ENCODE measurements around the gene DIS3L. TPM values are rescaled to one million over a fixed set of nuclear protein-coding genes. Genes with fewer than 3 reads are reported as not detected.
"Not testable (repeated sequence)": the region's sequence is repeated elsewhere in the genome, so short reads cannot be mapped to it uniquely, and the experiment has no call there.

DIS3L gene
- total RNA-seq, 3 donors from 2014 or later (not counting 1 experiment from before 2014, with no cell fraction given): 21.9 to 30.6 (median 28.3) TPM

- H3K9me3 Mint-ChIP-seq: no peaks in the 10 kb centered on the region
- ATAC-seq (no peak), DNase-seq (no peak)
- H3K27ac Mint-ChIP-seq: no peak overlapping the region
- peaks cover 56 to 67% of the 10 kb centered on the region in 2 donors for H3K27me3 Mint-ChIP-seq (ENCODE audit: low read depth in 2 of 2)
- TF ChIP-seq CTCF (IDR thresholded peaks at IDR 0.05): no peak
- Histone ChIP-seq H3K9me3 (ENCODE audit: control insufficient read depth, insufficient read depth, low read length) (no peaks in the 10 kb centered on the region), H3K4me1 (ENCODE audit: control insufficient read depth, insufficient read depth, low read length) (peaks cover 26% of the 10 kb centered on the region), H3K36me3 (ENCODE audit: control insufficient read depth, insufficient read depth, low read length) (no peaks in the 10 kb centered on the region), H3K27ac (ENCODE audit: low read length) (no peak overlapping the region), H3K4me3 (ENCODE audit: low read length) (no peak overlapping the region), H3K27me3 (ENCODE audit: control insufficient read depth, insufficient read depth, low read length) (peaks cover 54% of the 10 kb centered on the region)
- peaks cover 5 to 20% of the 10 kb centered on the region in 2 donors for H3K4me1 Mint-ChIP-seq
- intact Hi-C loops (cut with micrococcal nuclease): no loop called here
- WGBS (ENCODE audit: insufficient coverage): 22% methylated on average over 19 of the region's 19 CpGs
- peak overlapping the region; percentile 65 for H3K4me3 Mint-ChIP-seq
- H3K36me3 Mint-ChIP-seq: no peaks in the 10 kb centered on the region
Observed at GRCh38 chr15:66254951-66255676, 38.3 kb upstream of the DIS3L start.

- Histone ChIP-seq H3K4me3 (ENCODE audit: low read length) (no peak overlapping the region), H3K27ac (ENCODE audit: low read length) (no peak overlapping the region), H3K9me3 (ENCODE audit: control insufficient read depth, insufficient read depth, low read length) (no peaks in the 10 kb centered on the region), H3K36me3 (ENCODE audit: control insufficient read depth, insufficient read depth, low read length) (no peaks in the 10 kb centered on the region), H3K27me3 (ENCODE audit: control insufficient read depth, insufficient read depth, low read length) (peaks cover 40% of the 10 kb centered on the region), H3K4me1 (ENCODE audit: control insufficient read depth, insufficient read depth, low read length) (peaks cover 23% of the 10 kb centered on the region)
- intact Hi-C loops (cut with micrococcal nuclease): no loop called here
- H3K36me3 Mint-ChIP-seq: no peaks in the 10 kb centered on the region
- H3K4me1 Mint-ChIP-seq: peaks cover 1 to 20% of the 10 kb centered on the region in 2 donors
- H3K27me3 Mint-ChIP-seq (ENCODE audit: low read depth in 2 of 2): peaks cover 46 to 66% of the 10 kb centered on the region in 2 donors
- ATAC-seq (no peak), DNase-seq (no peak)
- TF ChIP-seq CTCF (IDR thresholded peaks at IDR 0.05): no peak
- 90% methylated on average over 1 of the region's 3 CpGs for WGBS (ENCODE audit: insufficient coverage)
- H3K9me3 Mint-ChIP-seq: no peaks in the 10 kb centered on the region
- no peak overlapping the region for H3K27ac Mint-ChIP-seq
- no peak overlapping the region for H3K4me3 Mint-ChIP-seq
Observed at GRCh38 chr15:66256692-66257091, 36.7 kb upstream of the DIS3L start.

- Mint-ChIP-seq H3K9me3 (no peaks in the 10 kb centered on the region), H3K36me3 (no peaks in the 10 kb centered on the region), H3K4me3 (no peak overlapping the region), H3K27me3 (ENCODE audit: low read depth in 2 of 2) (peaks cover 30 to 45% of the 10 kb centered on the region in 2 donors), H3K4me1 (no peaks in the 10 kb centered on the region), H3K27ac (no peak overlapping the region)
- no peak for DNase-seq
- no peaks in the 10 kb centered on the region for H3K36me3 ChIP-seq (ENCODE audit: control insufficient read depth, insufficient read depth, low read length)
- H3K4me1 ChIP-seq (ENCODE audit: control insufficient read depth, insufficient read depth, low read length): no peaks in the 10 kb centered on the region
- no peak overlapping the region for H3K4me3 ChIP-seq (ENCODE audit: low read length)
- intact Hi-C loops (cut with micrococcal nuclease): no loop called here
- no peak overlapping the region for H3K27ac ChIP-seq (ENCODE audit: low read length)
- WGBS (ENCODE audit: insufficient coverage): 92% methylated on average over 2 of the region's 3 CpGs
- no peak for TF ChIP-seq CTCF (IDR thresholded peaks at IDR 0.05)
- H3K27me3 ChIP-seq (ENCODE audit: control insufficient read depth, insufficient read depth, low read length): peaks cover 11% of the 10 kb centered on the region
- no peak for ATAC-seq
- no peaks in the 10 kb centered on the region for H3K9me3 ChIP-seq (ENCODE audit: control insufficient read depth, insufficient read depth, low read length)
Observed at GRCh38 chr15:66261056-66261455, 32.3 kb upstream of the DIS3L start.

GRCh38 chr15:66262837-66263236 is 30.5 kb upstream of the DIS3L start:
- H3K4me1 Mint-ChIP-seq; H3K4me3 ChIP-seq (ENCODE audit: low read length); H3K4me3 Mint-ChIP-seq; H3K36me3 ChIP-seq (ENCODE audit: control insufficient read depth, insufficient read depth, low read length); H3K36me3 Mint-ChIP-seq; H3K4me1 ChIP-seq (ENCODE audit: control insufficient read depth, insufficient read depth, low read length); ATAC-seq; H3K9me3 ChIP-seq (ENCODE audit: control insufficient read depth, insufficient read depth, low read length); intact Hi-C loops (cut with micrococcal nuclease); DNase-seq; H3K27me3 ChIP-seq (ENCODE audit: control insufficient read depth, insufficient read depth, low read length); H3K9me3 Mint-ChIP-seq; H3K27ac ChIP-seq (ENCODE audit: low read length); H3K27ac Mint-ChIP-seq: not testable (repeated sequence)
- H3K27me3 Mint-ChIP-seq (ENCODE audit: low read depth in 2 of 2): peaks cover 21 to 33% of the 10 kb centered on the region in 2 donors
- 88% methylated on average over 1 of the region's 1 CpG for WGBS (ENCODE audit: insufficient coverage)
